DND-41 (cell line): Measurements from ENCODE around the gene MAPK1.

Experiments used
- EZH2 ChIP-seq: IDR thresholded peaks from 3 replicates; pipeline ENCODE4 v1.6.1; 2012; ENCODE audit warnings: borderline replicate concordance, low read depth, mild to moderate bottlenecking, moderate library complexity, low read length, inconsistent platforms; ENCODE audit not compliant: severe bottlenecking
- TF ChIP-seq, protein P1 (sequence below): IDR thresholded peaks from 2 replicates; pipeline ENCODE4 v1.5.1; 2012; ENCODE audit warnings: borderline replicate concordance, low read length, moderate library complexity, mild to moderate bottlenecking; ENCODE audit not compliant: poor library complexity, severe bottlenecking; ENCODE audit errors: extremely low read depth

GRCh38 chr22:21727159-21727558, 140.3 kb downstream of the MAPK1 start:
- TF ChIP-seq, protein P1, sequence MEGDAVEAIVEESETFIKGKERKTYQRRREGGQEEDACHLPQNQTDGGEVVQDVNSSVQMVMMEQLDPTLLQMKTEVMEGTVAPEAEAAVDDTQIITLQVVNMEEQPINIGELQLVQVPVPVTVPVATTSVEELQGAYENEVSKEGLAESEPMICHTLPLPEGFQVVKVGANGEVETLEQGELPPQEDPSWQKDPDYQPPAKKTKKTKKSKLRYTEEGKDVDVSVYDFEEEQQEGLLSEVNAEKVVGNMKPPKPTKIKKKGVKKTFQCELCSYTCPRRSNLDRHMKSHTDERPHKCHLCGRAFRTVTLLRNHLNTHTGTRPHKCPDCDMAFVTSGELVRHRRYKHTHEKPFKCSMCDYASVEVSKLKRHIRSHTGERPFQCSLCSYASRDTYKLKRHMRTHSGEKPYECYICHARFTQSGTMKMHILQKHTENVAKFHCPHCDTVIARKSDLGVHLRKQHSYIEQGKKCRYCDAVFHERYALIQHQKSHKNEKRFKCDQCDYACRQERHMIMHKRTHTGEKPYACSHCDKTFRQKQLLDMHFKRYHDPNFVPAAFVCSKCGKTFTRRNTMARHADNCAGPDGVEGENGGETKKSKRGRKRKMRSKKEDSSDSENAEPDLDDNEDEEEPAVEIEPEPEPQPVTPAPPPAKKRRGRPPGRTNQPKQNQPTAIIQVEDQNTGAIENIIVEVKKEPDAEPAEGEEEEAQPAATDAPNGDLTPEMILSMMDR: no peak
- no peak for TF ChIP-seq EZH2
